IMR-90 (cell line): ENCODE data around the gene IQGAP2. TPM values are rescaled to one million over a fixed set of nuclear protein-coding genes. Genes with fewer than 3 reads are reported as not detected.
A peak's percentile ranks its signal among the peaks of the same experiment; 100 is the strongest.

Experiments
- ATAC-seq: fragments of 200-7000 bp; cut with Tn5 transposase; 2 replicates; pipeline ENCODE4 v1.9.1; 2020; ENCODE audit warnings: low read depth, mild to moderate bottlenecking, moderate library complexity
- BruUV-seq: library from RNA; stranded (reverse); fragments of 400-500 nt; replicated peaks from 2 replicates; lab custom pipeline; 2021; lab: Mats Ljungman, UMichigan
- CTCF ChIA-PET: fragments of 300-600 bp; formaldehyde crosslinking; extraction: SDS; loops from one replicate; lab custom pipeline; 2021; ENCODE audit warnings: antibody characterized with exemption; lab: Yijun Ruan, JAX
- POLR2A ChIA-PET: fragments of 300-600 bp; sonication (Branson Sonifier 250); formaldehyde crosslinking; loops from one replicate; lab custom pipeline; 2022; ENCODE audit warnings: antibody characterized with exemption; ENCODE audit not compliant: unreplicated experiment; lab: Charles Lee
- DNase-seq: peaks from one replicate; pipeline ENCODE4 v3.0.0; 2013
- H2AFZ ChIP-seq: replicated peaks from 2 replicates; pipeline ENCODE3; 2013; ENCODE audit warnings: low read length, mild to moderate bottlenecking; ENCODE audit not compliant: poor library complexity
- H2AK5ac ChIP-seq: 2 replicates; pipeline ENCODE4 v1.6.1; 2013; ENCODE audit warnings: low read depth, low read length, inconsistent platforms
- H2AK9ac ChIP-seq: replicated peaks from 2 replicates; pipeline ENCODE3; 2013; ENCODE audit warnings: mild to moderate bottlenecking, low read depth, low read length, moderate library complexity; ENCODE audit not compliant: poor library complexity
- H2BK120ac ChIP-seq: 2 replicates; pipeline ENCODE4 v1.6.1; 2013; ENCODE audit warnings: low read depth, low read length, inconsistent platforms
- H2BK15ac ChIP-seq: 3 replicates; pipeline ENCODE4 v1.6.1; 2013; ENCODE audit warnings: low read depth, low read length, inconsistent platforms
- H2BK20ac ChIP-seq: 2 replicates; pipeline ENCODE4 v1.6.1; 2013; ENCODE audit warnings: low read depth, mild to moderate bottlenecking, inconsistent platforms, low read length, moderate library complexity
- H2BK5ac ChIP-seq: 2 replicates; pipeline ENCODE4 v1.6.1; 2013; ENCODE audit warnings: mild to moderate bottlenecking, low read depth, low read length, inconsistent platforms; ENCODE audit not compliant: poor library complexity, severe bottlenecking
- H3K14ac ChIP-seq: replicated peaks from 2 replicates; pipeline ENCODE4 v1.6.1; 2013; ENCODE audit warnings: low read depth, low read length, inconsistent platforms
- H3K18ac ChIP-seq: 2 replicates; pipeline ENCODE4 v1.6.1; 2013; ENCODE audit warnings: low read depth, low read length, control low read depth
- H3K23ac ChIP-seq: 2 replicates; pipeline ENCODE4 v1.6.1; 2013; ENCODE audit warnings: low read depth, low read length, inconsistent platforms
- H3K27ac ChIP-seq: 2 replicates; pipeline ENCODE4 v1.5.1; 2013; ENCODE audit warnings: mild to moderate bottlenecking, control low read depth, low read length; ENCODE audit not compliant: insufficient read depth
- H3K27me3 ChIP-seq: 2 replicates; pipeline ENCODE4 v1.6.1; 2013; ENCODE audit warnings: low read length; ENCODE audit not compliant: control insufficient read depth, insufficient read depth
- H3K36me3 ChIP-seq: 2 replicates; pipeline ENCODE4 v1.6.1; 2013; ENCODE audit warnings: low read length, mixed read lengths; ENCODE audit not compliant: control insufficient read depth, insufficient read depth
- H3K4ac ChIP-seq: 2 replicates; pipeline ENCODE4 v1.6.1; 2013; ENCODE audit warnings: low read depth, low read length, inconsistent platforms
- H3K4me1 ChIP-seq: 2 replicates; pipeline ENCODE4 v1.6.1; 2013; ENCODE audit warnings: low read length, mixed read lengths; ENCODE audit not compliant: control insufficient read depth, insufficient read depth
- H3K4me2 ChIP-seq: 2 replicates; pipeline ENCODE4 v1.6.1; 2013; ENCODE audit warnings: low read depth, mild to moderate bottlenecking, control low read depth, low read length, moderate library complexity
- H3K4me3 ChIP-seq: 2 replicates; pipeline ENCODE4 v1.5.1; 2013; ENCODE audit warnings: low read depth, mild to moderate bottlenecking, control low read depth, low read length, moderate library complexity; ENCODE audit not compliant: insufficient read depth
- H3K56ac ChIP-seq: 2 replicates; pipeline ENCODE4 v1.6.1; 2013; ENCODE audit warnings: low read length, inconsistent platforms; ENCODE audit not compliant: insufficient read depth; ENCODE audit errors: extremely low read depth
- H3K79me1 ChIP-seq, 2 experiments: 2 replicates each; pipeline ENCODE4 v1.6.1; 2013; ENCODE audit warnings: low read length in 2 of 2, inconsistent platforms in 1 of 2, low read depth in 1 of 2
- H3K9ac ChIP-seq: 2 replicates; pipeline ENCODE4 v1.6.1; 2013; ENCODE audit warnings: low read depth, low read length, control low read depth
- H3K9me1 ChIP-seq: 2 replicates; pipeline ENCODE4 v1.6.1; 2013; ENCODE audit warnings: low read length, inconsistent platforms; ENCODE audit not compliant: insufficient read depth
- H3K9me3 ChIP-seq: 2 replicates; pipeline ENCODE4 v1.6.1; 2013; ENCODE audit warnings: low read length; ENCODE audit not compliant: control insufficient read depth, insufficient read depth
- H4K20me1 ChIP-seq: 2 replicates; pipeline ENCODE4 v1.6.1; 2013; ENCODE audit warnings: low read length, inconsistent platforms; ENCODE audit not compliant: insufficient read depth
- H4K5ac ChIP-seq: 2 replicates; pipeline ENCODE4 v1.6.1; 2013; ENCODE audit warnings: mild to moderate bottlenecking, low read depth, low read length, control low read depth
- H4K8ac ChIP-seq, 2 experiments: 2 replicates each; pipeline ENCODE4 v1.6.1; 2013; ENCODE audit warnings: low read depth in 2 of 2, low read length in 2 of 2, control low read depth in 1 of 2, inconsistent platforms in 1 of 2
- H4K91ac ChIP-seq: 2 replicates; pipeline ENCODE4 v1.6.1; 2013; ENCODE audit warnings: low read depth, low read length, inconsistent platforms; ENCODE audit not compliant: insufficient read depth
- CEBPB ChIP-seq: IDR thresholded peaks from 2 replicates; pipeline ENCODE4 v1.6.1; 2012; ENCODE audit warnings: low read depth, low read length, improper control_type of control experiment
- CTCF ChIP-seq: conservative IDR thresholded peaks from 2 replicates; pipeline ENCODE4 v1.5.1; 2012; ENCODE audit warnings: mild to moderate bottlenecking, low read depth, low read length, improper control_type of control experiment
- WGBS, 2 experiments: methylation state at CpG; one replicate each; pipeline versions ENCODE4 v1.1.5 to v1.1.7; 2013; ENCODE audit warnings: missing lambda C conversion rate in 2 of 2; ENCODE audit not compliant: insufficient read length in 1 of 2; ENCODE audit errors: extremely low coverage in 2 of 2; 5-methylcytosine and 5-hydroxymethylcytosine counted together
- dilution Hi-C: fragments of 300-500 bp; cut with HindIII; formaldehyde crosslinking; loops from one replicate; pipeline ENCODE4 v1.14.3; 2018; ENCODE audit warnings: low sequenced_read_pairs; ENCODE audit not compliant: unreplicated experiment
- in situ Hi-C: fragments of 300-500 bp; cut with MboI; formaldehyde crosslinking; loops from 3 replicates; pipeline ENCODE4 v1.14.3; 2019; ENCODE audit warnings: low sequenced_read_pairs, inconsistent platforms, mixed read lengths
- intact Hi-C: fragments of 100-400 bp; cut with micrococcal nuclease; formaldehyde crosslinking; loops from 2 replicates; pipeline ENCODE4 v1.10.0; 2022
- polyA plus RNA-seq, 3 experiments: library from polyadenylated mRNA; depleted of rRNA; stranded (reverse); fragments of >200 nt; gene quantifications; 2 replicates each; pipeline ENCODE4 v1.2.3, GENCODE V29; 2012; ENCODE audit warnings: low replicate concordance in 1 of 3
- total RNA-seq: library from RNA; depleted of rRNA; stranded (reverse); fragments of >200 nt; gene quantifications from 2 replicates; pipeline ENCODE4 v1.2.3, GENCODE V29; 2012

IQGAP2 gene
- total and polyA plus RNA-seq, 2 of the 4 experiments (the other 2 are of a cell fraction): 0.21 to 0.36 TPM

GRCh38 chr5:76714751-76715485 is 311.8 kb downstream of the IQGAP2 start:
- no peak for DNase-seq
- in situ Hi-C loops (loop anchor here (10.0 kb wide), 1 partner anchor 110 kb away; no protein-coding TSS in a partner anchor), intact Hi-C loops (loop anchor here (5.0 kb wide), 5 partner anchors 73 to 317 kb away; partner anchors contain the start of genes AGGF1 and F2RL2), dilution Hi-C loops (no loop called here)
- H4K5ac ChIP-seq: peak overlapping the region; percentile 65; the same call in 1 of the 2 replicates
- H3K18ac ChIP-seq: peak overlapping the region; percentile 35
- H3K9me1 ChIP-seq: peaks cover 11% of the 10 kb centered on the region
- H2BK20ac ChIP-seq: peak overlapping the region; percentile 84
- CTCF ChIA-PET: interaction anchor here (0.6 to 1.0 kb wide), 3 partner anchors 25 to 115 kb away, joined by 3 to 5 read pairs (median 3); no protein-coding TSS in a partner anchor
- H3K27ac ChIP-seq: 0 out of 2 replicates have a peak overlapping the region, but pooled peaks have one; percentile 31
- peak overlapping the region; percentile 87; the same call in 1 of the 2 replicates for H3K23ac ChIP-seq
- H3K27me3 ChIP-seq: no peaks in the 10 kb centered on the region
- H4K8ac ChIP-seq: peak overlapping the region; percentile 87
- H3K14ac ChIP-seq: peak overlapping the region; percentile 77; the same call in 1 of the 2 replicates
- POLR2A ChIA-PET: interaction anchor here (0.6 to 0.7 kb wide), 3 partner anchors 25 to 1863 kb away, joined by 3 to 8 read pairs (median 3); no protein-coding TSS in a partner anchor
- H3K4ac ChIP-seq: peak overlapping the region; percentile 91
- peaks cover 12% of the 10 kb centered on the region for H3K4me1 ChIP-seq
- H4K20me1 ChIP-seq: peaks cover 20% of the 10 kb centered on the region; the same call in 1 of the 2 replicates
- H3K56ac ChIP-seq: no peak overlapping the region
- H2AK9ac ChIP-seq: no peak overlapping the region
- BruUV-seq: no TSS peak
- peaks cover 8 to 39% of the 10 kb centered on the region in 2 experiments for H3K79me1 ChIP-seq
- peak overlapping the region; percentile 44; the same call in 1 of the 2 replicates for H3K9ac ChIP-seq
- no peaks in the 10 kb centered on the region for H3K9me3 ChIP-seq
- no peak overlapping the region for H2BK5ac ChIP-seq
- no peak for TF ChIP-seq CEBPB
- no peak for TF ChIP-seq CTCF
- H3K4me2 ChIP-seq: no peak overlapping the region; the same call in 1 of the 2 replicates
- peak overlapping the region; percentile 97 for H4K91ac ChIP-seq
- H2AK5ac ChIP-seq: peak overlapping the region; percentile 5
- ATAC-seq: no peak
- H2BK15ac ChIP-seq: peak overlapping the region; percentile 83; the same call in 2 of the 3 replicates
- H3K4me3 ChIP-seq: no peak overlapping the region
- H3K36me3 ChIP-seq: 0 out of 2 replicates have a peak, but pooled peaks cover 2% of the 10 kb centered on the region
- WGBS, 2 experiments: 82% methylated on average over 22 of the region's 52 CpGs; no CpG with 5 or more reads in 1 of the 2 experiments
- peak overlapping the region; percentile 97 for H2BK120ac ChIP-seq
- H2AFZ ChIP-seq: peak overlapping the region; percentile 97
